ENCODE data around the gene HEBP1. TPM values are rescaled to one million over a fixed set of nuclear protein-coding genes. Genes with fewer than 3 reads are reported as not detected.

Gene HEBP1
- total and polyA plus RNA-seq, 2 donors from 2014 or later = 66.8 to 142 TPM

- Histone ChIP-seq H3K4me3 (ENCODE audit: low read length in 3 of 3) (no peak overlapping the region), H3K9me3 (ENCODE audit: control insufficient read depth in 2 of 3, insufficient read depth in 1 of 3, low read length in 3 of 3) (no peaks in the 10 kb centered on the region), H3K4me1 (ENCODE audit: control insufficient read depth in 2 of 3, insufficient read depth in 2 of 3, low read depth in 1 of 3, low read length in 3 of 3) (no peaks in the 10 kb centered on the region), H3K36me3 (ENCODE audit: control insufficient read depth in 2 of 3, insufficient read depth in 3 of 3, low read length in 3 of 3) (no peaks in the 10 kb centered on the region), H3K27me3 (ENCODE audit: control insufficient read depth, insufficient read depth, low read length) (no peaks in the 10 kb centered on the region), H3K9ac (ENCODE audit: low read length in 3 of 3) (no peak overlapping the region), H3K27ac (ENCODE audit: low read depth in 2 of 2, low read length in 2 of 2) (no peak overlapping the region)
- intact Hi-C loops (cut with DNase I) = no loop called here
- TF ChIP-seq CTCF (IDR thresholded peaks at IDR 0.05; ENCODE audit: borderline replicate concordance, extremely low read depth, insufficient read depth) = no peak
- FAIRE-seq (no peak), DNase-seq (no peak)
Observed at GRCh38 chr12:13011098-13011497, 11.0 kb upstream of the HEBP1 start.

- no peak for TF ChIP-seq CTCF (IDR thresholded peaks at IDR 0.05; ENCODE audit: borderline replicate concordance, extremely low read depth, insufficient read depth)
- no peaks in the 10 kb centered on the region for H3K36me3 ChIP-seq (ENCODE audit: control insufficient read depth in 2 of 3, insufficient read depth in 3 of 3, low read length in 3 of 3)
- H3K27me3 ChIP-seq (ENCODE audit: control insufficient read depth, insufficient read depth, low read length) = no peaks in the 10 kb centered on the region
- no peak overlapping the region for H3K27ac ChIP-seq (ENCODE audit: low read depth in 2 of 2, low read length in 2 of 2)
- no peaks in the 10 kb centered on the region for H3K4me1 ChIP-seq (ENCODE audit: control insufficient read depth in 2 of 3, insufficient read depth in 2 of 3, low read depth in 1 of 3, low read length in 3 of 3)
- no peak overlapping the region for H3K4me3 ChIP-seq (ENCODE audit: low read length in 3 of 3)
- FAIRE-seq = no peak
- intact Hi-C loops (cut with DNase I) = no loop called here
- H3K9ac ChIP-seq (ENCODE audit: low read length in 3 of 3) = no peak overlapping the region
- DNase-seq = no peak
- no peaks in the 10 kb centered on the region for H3K9me3 ChIP-seq (ENCODE audit: control insufficient read depth in 2 of 3, insufficient read depth in 1 of 3, low read length in 3 of 3)
Observed at GRCh38 chr12:13008741-13009380, 8.8 kb upstream of the HEBP1 start.

- intact Hi-C loops (cut with DNase I) = no loop called here
- Histone ChIP-seq H3K27me3 (ENCODE audit: control insufficient read depth, insufficient read depth, low read length) (no peaks in the 10 kb centered on the region), H3K9ac (ENCODE audit: low read length in 3 of 3) (no peak overlapping the region), H3K4me1 (ENCODE audit: control insufficient read depth in 2 of 3, insufficient read depth in 2 of 3, low read depth in 1 of 3, low read length in 3 of 3) (no peaks in the 10 kb centered on the region), H3K27ac (ENCODE audit: low read depth in 2 of 2, low read length in 2 of 2) (no peak overlapping the region), H3K36me3 (ENCODE audit: control insufficient read depth in 2 of 3, insufficient read depth in 3 of 3, low read length in 3 of 3) (no peaks in the 10 kb centered on the region), H3K9me3 (ENCODE audit: control insufficient read depth in 2 of 3, insufficient read depth in 1 of 3, low read length in 3 of 3) (no peaks in the 10 kb centered on the region), H3K4me3 (ENCODE audit: low read length in 3 of 3) (no peak overlapping the region)
- no peak for TF ChIP-seq CTCF (IDR thresholded peaks at IDR 0.05; ENCODE audit: borderline replicate concordance, extremely low read depth, insufficient read depth)
- no peak for DNase-seq
- no peak for FAIRE-seq
Observed at GRCh38 chr12:13007496-13008233, 7.6 kb upstream of the HEBP1 start.
